H9 (cell line): Measurements from ENCODE around the gene ATAD3C. TPM values are rescaled to one million over a fixed set of nuclear protein-coding genes. Genes with fewer than 3 reads are reported as not detected.
"Not testable (repeated sequence)": the region's sequence is repeated elsewhere in the genome, so short reads cannot be mapped to it uniquely, and the experiment has no call there.

ENCODE experiments used
- DNase-seq: peaks from one replicate; pipeline ENCODE4 v3.0.0-alpha.2; 2017
- H2AFZ ChIP-seq: one replicate; pipeline ENCODE4 v1.6.1; 2013; ENCODE audit warnings: mild to moderate bottlenecking, low read length, control low read depth, moderate library complexity
- H2AK5ac ChIP-seq: 2 replicates; pipeline ENCODE4 v1.6.1; 2013; ENCODE audit warnings: low read length, control low read depth, mixed read lengths; ENCODE audit not compliant: insufficient read length
- H2BK120ac ChIP-seq: one replicate; pipeline ENCODE4 v1.6.1; 2013; ENCODE audit warnings: low read depth, mild to moderate bottlenecking, low read length, control low read depth, inconsistent platforms; ENCODE audit not compliant: poor library complexity, severe bottlenecking
- H2BK12ac ChIP-seq: 2 replicates; pipeline ENCODE4 v1.6.1; 2013; ENCODE audit warnings: low read length, control low read depth, mixed read lengths, low read depth; ENCODE audit not compliant: insufficient read length
- H2BK15ac ChIP-seq: 2 replicates; pipeline ENCODE4 v1.6.1; 2013; ENCODE audit warnings: low read depth, low read length, control low read depth
- H2BK20ac ChIP-seq: one replicate; pipeline ENCODE4 v1.6.1; 2013; ENCODE audit warnings: low read depth, mild to moderate bottlenecking, low read length, control low read depth, inconsistent platforms; ENCODE audit not compliant: poor library complexity, severe bottlenecking
- H2BK5ac ChIP-seq: 2 replicates; pipeline ENCODE4 v1.6.1; 2013; ENCODE audit warnings: low read length, control low read depth, mixed read lengths; ENCODE audit not compliant: insufficient read length
- H3K14ac ChIP-seq: 2 replicates; pipeline ENCODE4 v1.6.1; 2013; ENCODE audit warnings: low read length, control low read depth; ENCODE audit not compliant: insufficient read depth
- H3K18ac ChIP-seq: 2 replicates; pipeline ENCODE4 v1.6.1; 2013; ENCODE audit warnings: low read depth, mild to moderate bottlenecking, mixed read lengths, low read length, control low read depth; ENCODE audit not compliant: insufficient read length
- H3K23ac ChIP-seq: 2 replicates; pipeline ENCODE4 v1.6.1; 2013; ENCODE audit warnings: low read length, control low read depth, mixed read lengths, low read depth; ENCODE audit not compliant: insufficient read length
- H3K23me2 ChIP-seq: 2 replicates; pipeline ENCODE4 v1.6.1; 2013; ENCODE audit warnings: low read depth, mild to moderate bottlenecking, mixed read lengths, low read length, control low read depth; ENCODE audit not compliant: insufficient read length, poor library complexity, severe bottlenecking
- H3K27ac ChIP-seq: 2 replicates; pipeline ENCODE4 v1.5.1; 2013; ENCODE audit warnings: low read length, control low read depth, mixed read lengths, low read depth; ENCODE audit not compliant: insufficient read length
- H3K27me3 ChIP-seq: 2 replicates; pipeline ENCODE4 v1.6.1; 2013; ENCODE audit warnings: low read length, control low read depth, inconsistent platforms; ENCODE audit not compliant: insufficient read depth
- H3K4ac ChIP-seq: 2 replicates; pipeline ENCODE4 v1.6.1; 2013; ENCODE audit warnings: low read depth, mild to moderate bottlenecking, control low read depth, inconsistent platforms, low read length, moderate library complexity
- H3K4me1 ChIP-seq: 2 replicates; pipeline ENCODE4 v1.6.1; 2013; ENCODE audit warnings: low read length, control low read depth, inconsistent platforms; ENCODE audit not compliant: insufficient read depth
- H3K4me2 ChIP-seq: 2 replicates; pipeline ENCODE4 v1.6.1; 2013; ENCODE audit warnings: low read length, control low read depth, mixed read lengths; ENCODE audit not compliant: insufficient read length, insufficient read depth
- H3K56ac ChIP-seq: 2 replicates; pipeline ENCODE4 v1.6.1; 2013; ENCODE audit warnings: low read depth, mild to moderate bottlenecking, mixed read lengths, low read length, control low read depth; ENCODE audit not compliant: insufficient read length
- H3K79me1 ChIP-seq: 2 replicates; pipeline ENCODE4 v1.6.1; 2013; ENCODE audit warnings: low read depth, mild to moderate bottlenecking, moderate library complexity, low read length, control low read depth, inconsistent platforms; ENCODE audit not compliant: insufficient read depth, poor library complexity, severe bottlenecking
- H3K79me2 ChIP-seq: 2 replicates; pipeline ENCODE4 v1.6.1; 2013; ENCODE audit warnings: low read length, control low read depth, inconsistent platforms; ENCODE audit not compliant: insufficient read depth
- H3K9ac ChIP-seq: 2 replicates; pipeline ENCODE4 v1.6.1; 2013; ENCODE audit warnings: low read length, control low read depth, mixed read lengths; ENCODE audit not compliant: insufficient read length; ENCODE audit errors: extremely low read depth
- H3K9me3 ChIP-seq: one replicate; pipeline ENCODE4 v1.6.1; 2013; ENCODE audit warnings: low read depth, low read length, inconsistent platforms; ENCODE audit not compliant: control insufficient read depth
- H3T11ph ChIP-seq: one replicate; pipeline ENCODE4 v1.6.1; 2013; ENCODE audit warnings: mild to moderate bottlenecking, low read length, control low read depth, inconsistent platforms
- H4K20me1 ChIP-seq: one replicate; pipeline ENCODE4 v1.6.1; 2013; ENCODE audit not compliant: control insufficient read depth, insufficient read length, insufficient read depth
- H4K5ac ChIP-seq: 2 replicates; pipeline ENCODE4 v1.6.1; 2013; ENCODE audit warnings: low read depth, mild to moderate bottlenecking, mixed read lengths, low read length, control low read depth; ENCODE audit not compliant: insufficient read length
- H4K8ac ChIP-seq: replicated peaks from 2 replicates; pipeline ENCODE4 v1.6.1; 2013; ENCODE audit warnings: low read length, control low read depth, mixed read lengths, low read depth; ENCODE audit not compliant: insufficient read length
- H4K91ac ChIP-seq: 2 replicates; pipeline ENCODE4 v1.6.1; 2013; ENCODE audit warnings: low read depth, mild to moderate bottlenecking, moderate library complexity, mixed read lengths, low read length, control low read depth; ENCODE audit not compliant: insufficient read length
- H3K27ac Mint-ChIP-seq, 3 experiments: 2 replicates in 2 of 3; 3 replicates in 1 of 3; pipeline ENCODE4 v1.8.0; 2020 to 2021; ENCODE audit warnings: mixed read lengths in 3 of 3, mild to moderate bottlenecking in 1 of 3, moderate library complexity in 1 of 3
- H3K27me3 Mint-ChIP-seq: 2 replicates; pipeline ENCODE4 v1.8.0; 2021; ENCODE audit warnings: low read depth, mild to moderate bottlenecking, moderate library complexity, mixed read lengths
- H3K36me3 Mint-ChIP-seq, 3 experiments: 2 replicates in 2 of 3; 3 replicates in 1 of 3; pipeline ENCODE4 v1.8.0; 2020 to 2021; ENCODE audit warnings: low read depth in 3 of 3, mixed read lengths in 3 of 3; ENCODE audit not compliant: insufficient read depth in 1 of 3
- H3K4me1 Mint-ChIP-seq, 2 experiments: 2 replicates each; pipeline ENCODE4 v1.8.0; 2020; ENCODE audit warnings: mixed read lengths in 2 of 2
- H3K4me3 Mint-ChIP-seq, 2 experiments: 2 replicates in 1 of 2; 3 replicates in 1 of 2; pipeline ENCODE4 v1.8.0; 2020 to 2021; ENCODE audit warnings: mild to moderate bottlenecking in 2 of 2, mixed read lengths in 2 of 2, moderate library complexity in 1 of 2
- H3K9me3 Mint-ChIP-seq, 2 experiments: 2 replicates in 1 of 2; 3 replicates in 1 of 2; pipeline ENCODE4 v1.8.0; 2020; ENCODE audit warnings: mild to moderate bottlenecking in 2 of 2, mixed read lengths in 2 of 2, moderate library complexity in 1 of 2
- WGBS: extraction: QIAGEN DNeasy Blood & Tissue Kit; methylation state at CpG from one replicate; pipeline ENCODE4 v1.1.7; 2013; ENCODE audit warnings: missing lambda C conversion rate, low lambda C conversion rate, mixed read lengths; ENCODE audit not compliant: insufficient read length; ENCODE audit errors: extremely low coverage; 5-methylcytosine and 5-hydroxymethylcytosine counted together
- total RNA-seq: library from RNA; stranded (reverse); gene quantifications from 2 replicates; pipeline ENCODE4 v1.2.1, GENCODE V29; 2021

ATAD3C gene
- total RNA-seq, 1 experiment from 2014 or later: 7.7 TPM

DNA sequence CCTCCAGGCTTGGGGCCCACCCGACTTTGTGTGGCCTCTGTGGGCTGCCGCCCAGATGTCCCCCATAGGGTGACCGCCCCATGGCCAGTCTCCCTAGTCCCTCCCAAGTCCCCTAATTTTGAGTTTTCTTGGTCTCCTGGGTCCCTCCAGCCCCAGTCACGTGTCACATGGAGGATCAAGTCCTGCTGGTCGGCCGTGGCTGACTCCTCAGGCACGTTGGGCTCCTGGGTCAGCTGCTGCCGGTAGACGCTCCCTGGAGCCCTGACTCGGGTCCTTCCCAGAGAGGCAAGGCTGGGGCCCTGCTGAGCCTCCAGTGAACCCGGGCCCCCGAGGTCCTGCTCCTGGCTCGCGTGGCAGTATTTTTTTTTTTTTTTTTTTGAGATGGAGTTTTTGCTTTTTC, 10.2 kb downstream of the ATAD3C start:
- H3K4me3 Mint-ChIP-seq, H3K4ac ChIP-seq, H3K4me1 ChIP-seq, H3K4me2 ChIP-seq, H2BK120ac ChIP-seq, H3K9me3 Mint-ChIP-seq, H4K91ac ChIP-seq, H2BK15ac ChIP-seq, H3T11ph ChIP-seq, H4K8ac ChIP-seq, H3K9ac ChIP-seq, H3K23me2 ChIP-seq, H3K56ac ChIP-seq, H3K27me3 Mint-ChIP-seq, H3K18ac ChIP-seq, H2BK20ac ChIP-seq, H2AK5ac ChIP-seq, H3K14ac ChIP-seq, H4K20me1 ChIP-seq, H2BK12ac ChIP-seq, H3K36me3 Mint-ChIP-seq, H3K9me3 ChIP-seq, H3K79me1 ChIP-seq, H2BK5ac ChIP-seq, H3K79me2 ChIP-seq, H2AFZ ChIP-seq, H3K27ac ChIP-seq, H3K23ac ChIP-seq, H3K27me3 ChIP-seq, DNase-seq, H4K5ac ChIP-seq, H3K4me1 Mint-ChIP-seq: not testable (repeated sequence)
- no CpG with 5 or more reads among the region's 14 CpGs for WGBS
- peak overlapping the region in 1 of 3 experiments; percentile 44; a peak in 1 of 7 replicates for H3K27ac Mint-ChIP-seq
